Upper lobe of left lung (tissue), 6 donors: ENCODE data around the gene CFAP221. TPM values are rescaled to one million over a fixed set of nuclear protein-coding genes. Genes with fewer than 3 reads are reported as not detected.
"Not testable (repeated sequence)": the region's sequence is repeated elsewhere in the genome, so short reads cannot be mapped to it uniquely, and the experiment has no call there.

Experiments
- ATAC-seq, 2 donors: fragments of 200-7000 bp; cut with Tn5 transposase; one replicate each; pipeline ENCODE4 v1.9.1; 2022; ENCODE audit warnings: mild to moderate bottlenecking in 2 of 2, moderate library complexity in 2 of 2; ENCODE audit not compliant: low FRiP score in 2 of 2
- DNase-seq, 2 donors: peaks; one replicate each; pipeline ENCODE4 v3.0.0-alpha.2; 2019 to 2020
- H3K27ac ChIP-seq, 4 donors: fragments of 200-600 bp; sonication (generic); one replicate each; pipeline ENCODE4 v1.5.1; 2016 to 2019
- H3K27me3 ChIP-seq, 4 donors: fragments of 200-600 bp; sonication (generic); one replicate each; pipeline ENCODE4 v1.5.1; 2017 to 2019
- H3K36me3 ChIP-seq, 4 donors: fragments of 200-600 bp; sonication (generic); one replicate each; pipeline ENCODE4 v1.5.1; 2016 to 2019
- H3K4me1 ChIP-seq, 4 donors: fragments of 200-600 bp; sonication (generic); one replicate each; pipeline ENCODE4 v1.5.1; 2018 to 2019
- H3K4me3 ChIP-seq, 4 donors: fragments of 200-600 bp; sonication (generic); one replicate each; pipeline ENCODE4 v1.5.1; 2017 to 2019; ENCODE audit warnings: mild to moderate bottlenecking in 2 of 4, moderate library complexity in 1 of 4
- H3K9me3 ChIP-seq, 4 donors: fragments of 200-600 bp; sonication (generic); one replicate each; pipeline ENCODE4 v1.5.1; 2018 to 2019
- EP300 ChIP-seq, 4 donors: sonication (generic); formaldehyde crosslinking; IDR thresholded peaks; one replicate each; pipeline ENCODE4 v1.5.1; 2017; ENCODE audit warnings: antibody characterized with exemption in 4 of 4, control low read depth in 2 of 4
- POLR2A ChIP-seq, 4 donors: fragments of 450-650 bp; IDR thresholded peaks; one replicate each; pipeline ENCODE4 v1.5.1; 2016 to 2017; ENCODE audit warnings: antibody characterized with exemption in 4 of 4, mild to moderate bottlenecking in 2 of 4
- POLR2AphosphoS5 ChIP-seq, 2 donors: sonication (generic); formaldehyde crosslinking; IDR thresholded peaks; one replicate each; pipeline ENCODE4 v1.5.1; 2017; ENCODE audit warnings: antibody characterized with exemption in 2 of 2
- WGBS, 2 donors: methylation state at CpG; one replicate each; pipeline ENCODE4 v1.1.5; 2017 to 2018; 5-methylcytosine and 5-hydroxymethylcytosine counted together
- total RNA-seq, 6 donors: library from RNA; depleted of rRNA in 4 of 6; stranded (reverse); fragments of >200 nt in 4 of 6; gene quantifications; one replicate each; pipeline versions ENCODE4 v1.1.0 to v1.2.1, GENCODE V29; 2016 to 2021
- TF ChIP-seq, protein P1 (sequence below), 6 experiments: fragments of 450-650 bp in 4 of 6; fragments of 200-600 bp in 2 of 6; sonication (generic) in 2 of 6; IDR thresholded peaks; one replicate each; pipeline ENCODE4 v1.5.1; 2016 to 2019; ENCODE audit warnings: antibody characterized with exemption in 6 of 6
- donor health status: DM: no; HTN: no; CAD: no; lungs with moderate emphysema.
- donor health status: DM: no; HTN: yes; CAD: no; lungs with severe emphysema.

CFAP221 gene
- total RNA-seq, 6 donors from 2014 or later = 13.9 to 67.5 (median 30.9) TPM

GRCh38 chr2:119608553-119608952, 64.3 kb downstream of the CFAP221 start:
- WGBS, 2 donors = 71 to 77% methylated on average over 3 of the region's 3 CpGs
- TF ChIP-seq POLR2AphosphoS5 (IDR thresholded peaks at IDR 0.05) (no peak), EP300 (IDR thresholded peaks at IDR 0.05) (no peak), POLR2A (IDR thresholded peaks at IDR 0.05) (no peak)
- TF ChIP-seq, protein P1, sequence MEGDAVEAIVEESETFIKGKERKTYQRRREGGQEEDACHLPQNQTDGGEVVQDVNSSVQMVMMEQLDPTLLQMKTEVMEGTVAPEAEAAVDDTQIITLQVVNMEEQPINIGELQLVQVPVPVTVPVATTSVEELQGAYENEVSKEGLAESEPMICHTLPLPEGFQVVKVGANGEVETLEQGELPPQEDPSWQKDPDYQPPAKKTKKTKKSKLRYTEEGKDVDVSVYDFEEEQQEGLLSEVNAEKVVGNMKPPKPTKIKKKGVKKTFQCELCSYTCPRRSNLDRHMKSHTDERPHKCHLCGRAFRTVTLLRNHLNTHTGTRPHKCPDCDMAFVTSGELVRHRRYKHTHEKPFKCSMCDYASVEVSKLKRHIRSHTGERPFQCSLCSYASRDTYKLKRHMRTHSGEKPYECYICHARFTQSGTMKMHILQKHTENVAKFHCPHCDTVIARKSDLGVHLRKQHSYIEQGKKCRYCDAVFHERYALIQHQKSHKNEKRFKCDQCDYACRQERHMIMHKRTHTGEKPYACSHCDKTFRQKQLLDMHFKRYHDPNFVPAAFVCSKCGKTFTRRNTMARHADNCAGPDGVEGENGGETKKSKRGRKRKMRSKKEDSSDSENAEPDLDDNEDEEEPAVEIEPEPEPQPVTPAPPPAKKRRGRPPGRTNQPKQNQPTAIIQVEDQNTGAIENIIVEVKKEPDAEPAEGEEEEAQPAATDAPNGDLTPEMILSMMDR (IDR thresholded peaks at IDR 0.05) = no peak
- Histone ChIP-seq H3K4me3 (no peak overlapping the region), H3K9me3 (peaks cover under 1 to 8% (median 3%) of the 10 kb centered on the region in 4 donors), H3K4me1 (no peaks in the 10 kb centered on the region), H3K36me3 (no peaks in the 10 kb centered on the region), H3K27ac (no peak overlapping the region), H3K27me3 (no peaks in the 10 kb centered on the region)
- no peak for ATAC-seq
- no peak for DNase-seq

GRCh38 chr2:119609337-119609736, 65.1 kb downstream of the CFAP221 start:
- ATAC-seq = no peak
- Histone ChIP-seq H3K27me3 (no peaks in the 10 kb centered on the region), H3K27ac (no peak overlapping the region), H3K36me3 (no peaks in the 10 kb centered on the region), H3K4me1 (no peaks in the 10 kb centered on the region), H3K4me3 (no peak overlapping the region), H3K9me3 (peaks cover 8 to 15% (median 10%) of the 10 kb centered on the region in 4 donors)
- 89 to 91% methylated on average over 2 of the region's 2 CpGs for WGBS, 2 donors
- DNase-seq = no peak
- TF ChIP-seq POLR2A (IDR thresholded peaks at IDR 0.05) = no peak
- TF ChIP-seq, protein P1 (IDR thresholded peaks at IDR 0.05) = no peak
- TF ChIP-seq EP300 (IDR thresholded peaks at IDR 0.05) = no peak
- no peak for TF ChIP-seq POLR2AphosphoS5 (IDR thresholded peaks at IDR 0.05)

DNA sequence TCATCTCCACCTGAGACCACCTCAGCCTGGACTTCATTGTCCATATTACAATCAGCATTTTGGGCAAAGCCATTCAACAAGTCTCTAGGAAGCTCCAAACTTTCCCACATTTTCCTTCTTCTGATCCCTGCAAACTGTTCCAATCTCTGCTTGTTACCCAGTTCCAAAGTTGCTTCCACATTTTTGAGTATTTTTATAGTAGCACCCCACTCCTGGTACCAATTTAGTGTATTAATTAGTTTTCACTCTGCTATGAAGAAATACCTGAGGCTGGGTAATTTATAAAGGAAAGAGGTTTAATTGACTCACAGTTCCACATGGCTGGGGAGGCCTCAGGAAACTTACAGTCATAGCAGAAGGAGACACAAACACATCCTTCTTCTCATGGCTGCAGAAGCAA, 69.9 kb downstream of the CFAP221 start:
- H3K27me3 ChIP-seq, H3K27ac ChIP-seq, H3K4me1 ChIP-seq, ATAC-seq, H3K4me3 ChIP-seq, H3K36me3 ChIP-seq, DNase-seq: not testable (repeated sequence)
- H3K9me3 ChIP-seq = peaks cover 10 to 23% (median 15%) of the 10 kb centered on the region in 4 donors

- 82 to 87% methylated on average over 6 of the region's 6 CpGs for WGBS, 2 donors
- Histone ChIP-seq H3K36me3 (no peaks in the 10 kb centered on the region), H3K27ac (no peak overlapping the region), H3K9me3 (peaks cover 10 to 23% (median 15%) of the 10 kb centered on the region in 4 donors), H3K4me3 (no peak overlapping the region), H3K27me3 (no peaks in the 10 kb centered on the region), H3K4me1 (no peaks in the 10 kb centered on the region)
- TF ChIP-seq, protein P1 (IDR thresholded peaks at IDR 0.05) = no peak
- TF ChIP-seq EP300 (IDR thresholded peaks at IDR 0.05) (no peak), POLR2A (IDR thresholded peaks at IDR 0.05) (no peak), POLR2AphosphoS5 (IDR thresholded peaks at IDR 0.05) (no peak)
- ATAC-seq (no peak), DNase-seq (no peak)
Measured at GRCh38 chr2:119616421-119616820, 72.2 kb downstream of the CFAP221 start.

GRCh38 chr2:119617455-119617854, 73.2 kb downstream of the CFAP221 start:
- H3K27me3 ChIP-seq = no peaks in the 10 kb centered on the region
- H3K36me3 ChIP-seq = no peaks in the 10 kb centered on the region
- DNase-seq (no peak), ATAC-seq (no peak)
- 97 to 100% methylated on average over 1 to 2 of the region's 2 CpGs for WGBS, 2 donors
- H3K27ac ChIP-seq = no peak overlapping the region
- TF ChIP-seq, protein P1 (IDR thresholded peaks at IDR 0.05) = no peak
- TF ChIP-seq POLR2A (IDR thresholded peaks at IDR 0.05) (no peak), EP300 (IDR thresholded peaks at IDR 0.05) (no peak), POLR2AphosphoS5 (IDR thresholded peaks at IDR 0.05) (no peak)
- no peaks in the 10 kb centered on the region for H3K4me1 ChIP-seq
- peaks cover 10 to 23% (median 15%) of the 10 kb centered on the region in 4 donors for H3K9me3 ChIP-seq
- no peak overlapping the region for H3K4me3 ChIP-seq

DNA sequence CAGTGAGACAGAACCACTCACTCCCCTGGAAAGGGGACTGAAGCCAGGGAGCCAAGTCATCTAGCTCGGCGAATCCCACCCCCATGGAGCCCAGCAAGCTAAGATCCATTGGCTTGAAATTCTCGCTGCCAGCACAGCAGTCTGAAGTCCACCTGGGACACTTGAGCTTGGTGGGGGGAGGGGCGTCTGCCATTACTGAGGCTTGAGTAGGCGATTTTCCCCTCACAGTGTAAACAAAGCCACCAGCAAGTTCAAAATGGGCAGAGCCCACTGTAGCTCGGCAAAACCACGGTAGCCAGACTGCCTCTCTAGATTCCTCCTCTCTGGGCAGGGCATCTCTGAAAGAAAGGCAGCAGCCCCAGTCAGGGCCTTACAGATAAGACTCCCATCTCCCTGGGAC, 74.5 kb downstream of the CFAP221 start:
- H3K27me3 ChIP-seq, H3K27ac ChIP-seq, H3K36me3 ChIP-seq, ATAC-seq, DNase-seq, H3K4me1 ChIP-seq, H3K4me3 ChIP-seq: not testable (repeated sequence)
- WGBS, 2 donors = 42 to 76% methylated on average over 2 to 7 of the region's 7 CpGs
- peaks cover 7 to 14% (median 12%) of the 10 kb centered on the region in 4 donors for H3K9me3 ChIP-seq
